Subcutaneous adipose tissue (tissue), 4 donors: ENCODE results near the gene SLC17A9. TPM values are rescaled to one million over a fixed set of nuclear protein-coding genes. Genes with fewer than 3 reads are reported as not detected.

Experiments used
- total RNA-seq, 4 donors: library from RNA; depleted of rRNA; stranded (reverse); fragments of >200 nt; gene quantifications; one replicate each; pipeline ENCODE4 v1.1.0, GENCODE V29; 2016

The SLC17A9 gene
- total RNA-seq, 4 donors from 2014 or later = 0.38 to 6.8 (median 2.1) TPM

Other genes with a start within 250 kb of the SLC17A9 start
- under 1 TPM in 1 of 4 donors, not detected in 3; 0.16 TPM for gene NTSR1, start 243.9 kb upstream of the SLC17A9 start, total RNA-seq
- 10 to 100 TPM in 1 of 4 donors, 1 to 10 TPM in 3; 6.2 to 11.0 (median 9.4) TPM for gene MRGBP, start 156.2 kb upstream of the SLC17A9 start, total RNA-seq
- gene OGFR, start 147.9 kb upstream of the SLC17A9 start, total RNA-seq = 10 to 100 TPM; 17.4 to 67.1 (median 44.4) TPM
- gene COL9A3, start 135.7 kb upstream of the SLC17A9 start, total RNA-seq = 1 to 10 TPM in 1 of 4 donors, under 1 TPM in 1, not detected in 2; 0.22 to 1.3 TPM
- gene TCFL5, start 90.9 kb upstream of the SLC17A9 start, total RNA-seq = 10 to 100 TPM in 2 of 4 donors, 1 to 10 TPM in 2; 7.6 to 13.8 (median 10.8) TPM
- gene DIDO1, start 26.2 kb upstream of the SLC17A9 start, total RNA-seq = 10 to 100 TPM; 38.2 to 68.8 (median 46.6) TPM
- gene GID8, start 14.6 kb upstream of the SLC17A9 start, total RNA-seq = 10 to 100 TPM; 15.3 to 32.2 (median 23.6) TPM
- not detected for gene BHLHE23, start 54.3 kb downstream of the SLC17A9 start, total RNA-seq